HepG2 (cell line): ENCODE measurements around the gene FAM120C.

Experiments used
- HOXA3 ChIP-seq: sonication (generic); formaldehyde crosslinking; IDR thresholded peaks from 2 replicates; pipeline ENCODE4 v1.5.0; 2020; ENCODE audit warnings: missing genetic modification reagents
- JUN ChIP-seq: sonication (generic); formaldehyde crosslinking; IDR thresholded peaks from 2 replicates; pipeline ENCODE4 v1.4.0; 2020; ENCODE audit warnings: mild to moderate bottlenecking, missing genetic modification reagents
- KLF16 ChIP-seq, 2 experiments: sonication (generic) in 1 of 2; formaldehyde crosslinking in 1 of 2; IDR thresholded peaks; 2 replicates each; pipeline versions ENCODE4 v1.6.1 to v1.8.0; 2016 to 2023; ENCODE audit warnings: missing genetic modification reagents in 2 of 2, missing compliant biosample characterization in 1 of 2
- POLR2AphosphoS5 ChIP-seq: IDR thresholded peaks from 2 replicates; pipeline ENCODE4 v1.6.1; 2012; ENCODE audit warnings: low read depth, low read length
- PRPF4 ChIP-seq: fragments of 200-400 bp; formaldehyde crosslinking; IDR thresholded peaks from 2 replicates; pipeline ENCODE4 v1.6.1; 2016; ENCODE audit warnings: low read length, low read depth; ENCODE audit not compliant: poor library complexity, severe bottlenecking
- ZBTB42 ChIP-seq: sonication (generic); formaldehyde crosslinking; IDR thresholded peaks from 2 replicates; pipeline ENCODE4 v1.5.0; 2020; ENCODE audit warnings: mild to moderate bottlenecking, missing genetic modification reagents
- ZNF562 ChIP-seq: sonication (generic); formaldehyde crosslinking; IDR thresholded peaks from 2 replicates; pipeline ENCODE4 v1.8.0; 2022; ENCODE audit warnings: missing genetic modification reagents, borderline replicate concordance
- ZNF619 ChIP-seq: sonication (generic); formaldehyde crosslinking; IDR thresholded peaks from 2 replicates; pipeline ENCODE4 v1.4.0; 2020; ENCODE audit warnings: mild to moderate bottlenecking, missing genetic modification reagents
- ZNF652 ChIP-seq: IDR thresholded peaks from 2 replicates; pipeline ENCODE4 v1.6.1; 2016; ENCODE audit warnings: low read depth, borderline replicate concordance

DNA sequence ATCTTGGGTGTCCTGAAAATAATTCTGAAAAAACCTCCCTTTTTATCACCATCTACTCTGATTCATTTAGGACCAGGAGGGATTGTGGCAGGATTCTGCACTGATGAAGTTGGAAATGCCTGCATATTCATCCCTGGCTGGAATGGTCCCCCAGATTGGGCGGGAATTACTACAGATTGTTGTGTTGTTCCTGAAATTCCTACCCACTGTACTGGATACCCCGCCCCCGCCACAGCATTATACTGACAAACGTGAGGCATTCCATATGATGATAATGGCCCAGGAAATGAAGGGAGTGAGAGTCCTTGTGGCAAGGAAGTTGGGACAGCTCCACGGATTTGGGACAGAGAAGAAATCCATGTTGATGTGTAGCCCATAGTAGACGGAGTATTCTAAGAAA lies 15.2 kb upstream of the FAM120C start:
- TF ChIP-seq POLR2AphosphoS5 (no peak), ZNF619 (no peak), HOXA3 (CRISPR knock-in tag) (no peak), KLF16 (CRISPR knock-in tag; IDR thresholded peaks at IDR 0.05) (no peak), ZNF562 (CRISPR knock-in tag) (no peak), PRPF4 (no peak), ZBTB42 (no peak), ZNF652 (CRISPR knock-in tag) (no peak), JUN (CRISPR knock-in tag) (no peak)
